Non-pigmented ciliary epithelial cell (primary cell): ENCODE results near the gene ASB1.
"Not testable (repeated sequence)": the region's sequence is repeated elsewhere in the genome, so short reads cannot be mapped to it uniquely, and the experiment has no call there.

Source experiments
- DNase-seq: peaks from one replicate; pipeline ENCODE4 v3.0.0-alpha.2; 2010; ENCODE audit warnings: low read depth

ASB1 gene

DNA sequence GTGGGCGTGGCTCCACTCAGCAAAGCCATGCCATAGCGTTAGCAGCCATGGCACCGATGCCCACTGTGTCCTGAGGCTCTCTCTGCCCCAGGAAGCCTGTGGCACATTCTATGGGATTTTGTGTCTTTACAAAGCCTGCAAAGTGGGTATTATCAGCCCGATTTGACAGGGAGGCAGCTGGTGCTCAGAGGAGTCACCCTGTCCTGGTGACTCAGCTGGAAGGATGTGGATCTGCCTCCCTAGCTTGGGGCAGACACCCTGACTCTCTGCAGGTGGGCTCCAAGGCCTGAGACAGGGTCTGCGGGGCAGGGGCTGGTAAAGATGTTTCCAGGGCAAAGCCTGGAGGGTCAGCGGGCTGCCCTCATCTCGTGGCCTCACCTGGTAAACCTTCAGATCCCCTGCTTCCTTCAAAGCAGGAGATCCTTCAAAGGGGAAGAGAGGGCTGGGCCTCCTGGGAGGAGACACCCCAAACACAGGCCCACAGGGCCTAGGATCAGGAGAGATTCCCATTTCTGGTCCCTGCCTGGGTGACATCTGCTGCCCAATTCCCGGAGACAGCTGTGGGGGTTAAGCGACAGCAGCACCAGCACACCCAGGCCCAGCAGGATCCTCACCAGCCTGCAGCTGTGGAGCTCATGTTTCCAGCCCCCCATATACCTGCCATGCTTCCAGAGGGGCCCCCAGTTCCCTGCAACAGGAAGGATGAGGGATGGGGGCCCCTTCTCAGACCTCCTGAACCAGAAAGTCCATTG is 3.0 kb upstream of the ASB1 start:
- DNase-seq = no peak

DNA sequence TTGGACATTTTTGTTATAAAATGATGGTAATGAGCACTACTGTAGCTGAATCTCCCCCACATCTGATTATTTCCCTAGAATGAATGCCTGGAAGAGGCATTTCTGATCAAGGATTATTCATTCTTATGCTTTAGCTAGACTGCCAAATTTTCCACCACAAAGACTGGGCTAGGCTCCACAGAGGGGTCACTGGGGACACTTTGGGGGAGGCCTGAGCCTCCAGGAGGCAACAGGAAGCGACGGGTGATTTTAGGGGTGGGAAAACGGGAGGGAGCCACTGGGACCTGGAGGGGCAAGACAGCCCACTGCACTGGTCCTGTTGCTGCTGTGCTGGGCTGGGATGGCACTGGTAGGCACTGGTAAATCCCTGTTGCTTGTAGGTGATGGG is 2.4 kb upstream of the ASB1 start:
- DNase-seq = no peak

DNA sequence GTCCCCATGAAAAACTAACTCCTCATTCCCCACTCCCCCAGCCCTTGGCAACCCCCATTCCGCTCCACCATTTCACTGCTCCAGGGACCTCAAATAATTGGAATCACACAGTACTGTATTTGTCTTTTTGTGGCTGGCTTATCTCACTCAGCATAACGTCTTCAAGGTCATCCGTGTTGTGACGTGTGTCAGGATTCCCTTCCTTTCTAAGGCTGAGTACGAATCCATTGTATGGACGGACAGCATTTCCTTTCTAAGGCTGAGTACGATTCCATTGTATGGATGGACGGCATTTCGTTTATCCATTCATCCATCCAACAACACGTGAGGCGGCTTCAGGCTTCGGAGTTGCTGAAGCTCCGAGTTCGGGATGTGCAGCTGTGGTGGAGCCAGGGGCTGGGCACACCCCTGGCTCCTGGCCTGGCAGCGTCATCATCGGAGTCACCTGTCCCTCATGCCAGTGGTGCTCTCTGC is 1.2 kb upstream of the ASB1 start:
- DNase-seq = no peak

DNA sequence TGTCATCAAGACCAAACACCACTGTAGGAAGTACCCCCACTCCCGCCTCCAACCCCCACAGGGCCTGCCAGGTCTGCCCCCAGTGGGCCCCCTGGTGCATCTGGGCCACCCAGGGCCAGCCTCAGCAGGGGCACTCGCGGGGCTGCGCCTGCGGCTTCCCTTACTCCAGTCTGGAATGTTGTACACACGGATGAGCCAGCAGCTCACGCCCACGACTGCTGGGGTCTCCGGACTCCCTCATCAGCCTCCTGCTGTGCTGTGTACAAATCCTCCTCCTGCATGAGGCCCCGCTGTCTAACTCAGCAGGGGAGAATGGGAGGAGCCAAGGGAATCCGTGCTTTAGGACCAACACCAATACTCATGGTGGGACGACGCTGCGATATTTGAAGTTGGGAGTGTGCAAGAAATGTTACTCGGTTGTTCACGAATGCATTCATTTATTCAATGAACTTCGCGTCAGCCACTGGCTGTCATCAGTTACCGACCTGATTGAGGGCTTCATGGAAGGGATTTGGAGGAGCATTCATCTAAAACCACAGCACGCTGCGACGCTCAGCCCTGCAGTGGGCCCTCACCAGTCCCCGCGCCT is 654 bp upstream of the ASB1 start:
- DNase-seq = peak; percentile 83

DNA sequence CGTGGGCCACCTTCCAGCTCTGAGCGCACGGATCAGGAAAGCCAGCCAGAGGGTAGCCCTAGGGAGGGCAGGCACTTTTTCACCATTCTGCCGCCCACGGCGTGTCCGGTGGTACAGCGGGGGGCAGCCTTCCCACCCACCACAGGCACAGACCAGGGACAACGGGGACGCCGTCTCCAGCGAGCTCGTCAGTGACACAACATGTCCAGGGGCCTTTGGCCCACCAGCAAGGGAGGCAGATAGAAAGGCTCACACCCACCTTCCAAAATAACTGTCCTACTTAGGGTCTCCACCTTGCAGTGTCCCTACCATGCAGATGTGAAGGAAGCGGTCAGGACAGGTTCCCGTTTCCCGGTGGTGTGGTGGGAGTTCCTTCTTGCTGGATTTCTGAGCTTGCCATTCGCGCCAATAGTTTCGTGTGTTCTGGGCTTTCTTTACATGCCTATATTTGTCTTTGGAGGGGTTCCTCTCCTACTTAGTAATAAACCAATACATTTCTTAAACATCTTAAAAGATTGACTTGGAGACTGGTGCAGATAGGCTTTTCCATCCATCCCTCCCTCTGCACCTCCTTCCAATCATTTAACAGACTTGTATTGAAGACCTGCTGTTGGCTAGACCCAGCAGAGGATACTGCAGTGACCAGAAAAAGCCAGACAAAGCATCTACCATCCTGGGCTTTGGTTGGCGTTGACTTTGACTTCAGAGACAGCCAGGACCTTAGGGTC is 872 bp downstream of the ASB1 start:
- DNase-seq = no peak

DNA sequence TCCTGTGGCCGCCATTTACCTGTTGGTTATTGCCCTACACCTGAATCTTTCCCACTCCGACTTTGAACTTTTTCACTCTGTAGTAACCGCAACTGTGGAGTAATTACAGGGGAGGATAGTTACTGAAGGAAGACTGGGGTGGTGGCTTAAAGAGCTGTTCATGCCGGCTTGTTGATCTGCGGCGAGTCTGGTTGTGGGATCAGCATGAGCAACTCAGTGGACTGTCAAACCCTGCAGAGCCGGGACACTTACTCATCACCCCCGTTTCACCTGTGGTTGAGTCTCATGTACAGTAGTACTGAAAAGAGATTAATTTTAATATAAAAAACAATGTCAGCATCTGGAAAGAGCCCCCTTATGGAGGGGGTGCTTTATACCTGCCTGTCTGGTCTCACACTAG is 2.1 kb downstream of the ASB1 start:
- DNase-seq = no peak

DNA sequence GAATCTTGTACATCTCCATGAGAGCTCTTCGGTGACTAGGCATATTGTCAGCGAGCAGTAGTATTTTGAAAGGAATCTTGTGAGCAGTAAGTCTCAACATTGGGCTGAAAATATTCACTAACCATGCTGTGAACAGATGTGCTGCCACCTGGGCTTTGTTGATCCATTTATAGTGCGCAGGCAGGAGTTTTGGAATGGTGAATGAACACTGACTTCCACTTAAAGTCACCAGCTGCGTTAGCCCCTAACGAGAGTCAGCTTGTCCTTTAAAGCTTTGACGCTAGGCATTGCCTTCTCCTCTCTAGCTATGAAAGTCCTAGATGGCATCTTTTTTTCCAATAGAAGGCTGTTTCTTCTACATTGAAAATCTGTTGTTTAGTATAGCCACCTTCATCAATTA is 4.1 kb downstream of the ASB1 start:
- no peak for DNase-seq

DNA sequence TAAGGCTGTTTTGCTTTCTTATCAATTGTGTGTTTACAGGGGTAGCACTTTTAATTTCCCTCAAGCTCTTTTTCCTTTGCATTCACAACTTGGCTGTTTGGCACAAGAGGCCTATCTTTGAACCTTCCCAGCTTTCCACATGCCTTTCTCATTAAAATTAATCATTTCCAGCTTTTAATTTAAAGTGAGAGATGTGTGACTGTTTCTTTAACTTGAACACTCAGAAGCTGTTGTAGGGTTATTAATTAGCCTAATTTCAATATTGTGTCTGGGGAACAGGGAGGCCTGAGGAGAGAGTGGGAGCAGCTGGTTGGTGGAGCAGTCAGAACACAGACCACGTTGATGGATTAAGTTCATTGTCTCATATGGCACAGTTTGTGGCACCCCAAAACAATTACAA is 4.7 kb downstream of the ASB1 start:
- no peak for DNase-seq

DNA sequence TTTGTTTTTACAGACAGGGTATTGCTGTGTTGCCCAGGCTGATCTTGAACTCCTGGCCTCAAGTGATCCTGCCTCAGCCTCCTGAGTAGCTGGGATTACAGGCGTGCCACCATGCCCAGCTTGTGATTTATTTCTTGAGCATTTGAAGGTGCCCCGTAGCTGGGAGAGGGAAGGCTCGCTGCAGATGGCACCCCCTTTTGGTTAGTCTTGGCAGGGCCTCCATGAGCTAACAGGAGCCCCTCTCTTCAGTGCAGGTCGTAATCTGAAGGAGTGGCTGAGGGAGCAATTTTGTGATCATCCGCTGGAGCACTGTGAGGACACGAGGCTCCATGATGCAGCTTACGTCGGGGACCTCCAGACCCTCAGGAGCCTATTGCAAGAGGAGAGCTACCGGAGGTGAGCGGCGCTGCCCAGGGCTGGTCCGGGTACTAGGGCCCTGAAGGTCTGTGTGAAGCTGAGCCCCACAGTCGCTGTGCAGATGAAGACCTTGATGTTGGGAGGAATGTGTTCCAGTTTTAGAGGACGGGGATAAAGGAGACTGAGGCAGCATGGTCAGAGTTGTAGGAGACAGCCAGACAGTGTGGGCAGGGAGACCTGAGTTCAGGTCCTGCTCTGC is 6.7 kb downstream of the ASB1 start:
- no peak for DNase-seq

DNA sequence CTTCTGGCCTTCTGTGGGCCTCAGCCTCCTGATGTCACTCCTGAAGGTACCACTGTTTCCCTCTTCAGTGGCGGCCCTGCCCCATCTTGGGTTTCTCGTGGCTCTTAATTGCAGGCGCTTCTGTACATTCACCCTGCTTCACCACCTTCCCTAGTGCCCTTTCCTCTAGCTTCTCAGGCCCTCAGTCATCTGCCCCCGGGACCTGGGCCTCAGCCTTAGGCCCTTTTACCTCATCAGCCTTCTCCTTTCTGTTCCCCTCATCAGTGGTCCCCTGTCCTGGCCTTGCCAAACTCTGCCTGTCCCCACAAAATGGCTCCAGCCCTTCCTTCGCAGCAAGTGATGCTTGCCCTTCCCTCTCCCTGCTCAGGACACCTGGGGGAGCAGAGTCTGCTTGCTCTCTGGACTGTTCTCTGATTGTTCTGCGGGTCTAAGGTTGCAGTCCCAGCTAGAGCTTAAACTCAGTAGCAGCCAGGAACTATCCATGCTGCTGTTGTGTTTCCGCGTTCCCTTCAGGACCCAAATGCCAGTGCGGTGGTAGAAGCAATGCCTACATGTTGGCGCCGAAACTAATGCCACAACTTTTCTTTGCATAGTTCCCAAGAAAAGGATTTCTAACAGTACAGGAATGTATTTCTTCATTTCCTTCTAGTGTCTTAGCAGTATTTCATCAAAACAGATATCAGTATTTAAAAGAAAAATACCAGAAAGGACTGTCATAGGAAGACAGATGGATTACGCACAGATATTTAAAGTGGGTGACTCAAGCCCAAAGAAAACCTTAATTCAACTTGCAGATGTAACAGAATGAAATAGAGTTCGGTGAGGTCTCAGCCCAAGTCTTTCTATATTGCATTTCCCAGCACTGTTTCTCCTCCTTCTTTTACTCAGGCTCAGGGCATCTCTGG is 7.5 kb downstream of the ASB1 start:
- peak; percentile 85 for DNase-seq

DNA sequence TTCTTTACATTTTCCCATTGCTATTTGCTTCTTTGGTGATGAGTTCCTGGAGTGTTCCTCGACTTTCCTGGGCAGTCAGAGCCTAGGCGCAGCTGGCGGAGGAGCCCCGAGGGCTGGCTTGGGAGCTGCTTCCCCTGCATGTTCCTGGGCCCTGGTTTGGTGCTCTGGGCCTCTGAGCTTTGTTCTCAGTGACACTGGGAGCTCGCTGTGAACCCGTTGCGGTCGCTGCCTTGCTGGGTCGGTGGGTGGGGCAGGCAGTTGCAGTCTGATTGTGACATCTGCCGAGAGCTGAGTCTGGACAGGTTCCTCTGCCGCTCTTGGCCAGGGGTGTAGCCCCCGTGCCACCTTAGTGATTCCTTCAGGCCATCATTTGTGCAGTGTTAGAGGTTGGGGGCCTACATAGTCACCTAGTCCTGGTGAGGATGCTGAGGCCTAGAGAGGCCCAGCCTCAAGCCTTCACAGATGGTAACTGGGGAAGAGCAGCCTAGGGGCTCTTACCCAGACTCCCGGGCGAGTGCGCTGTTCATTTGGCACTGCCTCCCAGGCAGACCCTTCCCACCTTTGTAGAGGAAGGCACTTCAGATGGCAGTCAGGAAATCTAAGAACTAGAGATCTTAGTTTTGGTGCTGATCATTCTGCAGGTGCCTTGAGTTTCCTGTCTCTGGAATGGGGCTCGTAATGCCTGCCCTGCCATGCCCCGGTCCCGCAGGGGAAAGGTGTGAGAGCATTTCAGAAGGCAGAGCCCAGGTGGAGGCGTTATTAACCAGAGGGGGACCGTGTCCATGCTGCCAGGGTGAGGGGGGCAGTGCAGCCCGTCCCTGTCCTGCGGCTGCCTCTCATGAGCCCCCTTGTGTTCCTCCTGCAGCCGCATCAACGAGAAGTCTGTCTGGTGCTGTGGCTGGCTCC is 8.4 kb downstream of the ASB1 start:
- no peak for DNase-seq

DNA sequence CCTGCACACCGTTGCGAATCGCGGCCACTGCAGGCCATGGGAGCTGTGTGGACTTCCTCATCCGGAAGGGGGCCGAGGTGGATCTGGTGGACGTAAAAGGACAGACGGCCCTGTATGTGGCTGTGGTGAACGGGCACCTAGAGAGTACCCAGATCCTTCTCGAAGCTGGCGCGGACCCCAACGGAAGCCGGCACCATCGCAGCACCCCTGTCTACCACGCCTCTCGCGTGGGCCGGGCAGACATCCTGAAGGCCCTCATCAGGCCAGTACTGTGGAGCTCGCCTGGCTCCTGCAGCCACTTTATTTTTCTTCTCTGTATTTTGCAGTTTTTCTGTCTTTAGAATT is 9.0 kb downstream of the ASB1 start:
- DNase-seq = no peak

DNA sequence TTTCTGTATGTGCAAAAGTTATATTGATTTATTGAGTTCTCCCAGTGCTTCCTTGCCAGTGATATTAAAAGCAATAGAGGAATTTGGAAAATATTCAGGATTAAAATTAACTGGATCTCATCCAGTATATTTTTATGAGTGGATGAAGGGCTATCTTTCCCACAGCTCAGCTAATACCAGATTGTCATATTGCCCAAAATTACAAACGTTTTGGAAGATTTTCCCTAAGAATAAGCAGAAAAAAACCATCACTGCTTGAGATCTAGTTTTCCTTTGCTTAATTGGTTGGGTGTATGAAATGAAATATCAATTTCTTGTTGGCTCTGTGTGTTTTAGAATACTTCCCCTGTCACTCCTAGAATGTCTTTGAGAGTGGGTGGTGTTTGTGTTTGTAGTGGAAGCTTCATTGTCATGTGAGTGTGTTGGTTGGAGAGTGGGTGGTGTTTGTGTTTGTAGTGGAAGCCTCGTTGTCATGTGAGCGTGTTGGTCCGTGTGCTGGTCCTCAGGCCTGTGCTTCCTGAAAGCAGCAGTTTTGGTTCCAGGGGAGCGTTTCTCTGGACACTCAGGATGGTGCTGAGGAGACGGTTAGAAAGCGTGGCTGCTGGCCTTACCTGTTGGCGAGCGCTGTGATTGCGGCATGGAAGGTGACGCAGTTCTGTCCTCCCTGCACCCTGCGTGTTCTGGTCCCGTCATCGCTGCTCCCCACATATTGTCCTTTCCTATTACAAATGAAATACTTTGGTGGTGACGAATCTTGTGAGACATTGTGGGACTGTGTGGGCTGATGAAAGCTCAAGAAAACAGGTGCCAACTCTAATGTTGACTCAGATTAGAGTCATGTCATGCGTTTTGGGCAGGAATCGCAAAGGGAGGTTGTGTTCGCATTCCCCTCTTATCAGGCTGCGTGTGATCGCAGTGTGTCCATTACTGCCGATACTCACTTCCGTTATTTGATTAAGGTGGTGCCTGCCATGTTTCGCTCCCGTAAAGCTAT is 12.4 kb downstream of the ASB1 start:
- peak; percentile 97 for DNase-seq

DNA sequence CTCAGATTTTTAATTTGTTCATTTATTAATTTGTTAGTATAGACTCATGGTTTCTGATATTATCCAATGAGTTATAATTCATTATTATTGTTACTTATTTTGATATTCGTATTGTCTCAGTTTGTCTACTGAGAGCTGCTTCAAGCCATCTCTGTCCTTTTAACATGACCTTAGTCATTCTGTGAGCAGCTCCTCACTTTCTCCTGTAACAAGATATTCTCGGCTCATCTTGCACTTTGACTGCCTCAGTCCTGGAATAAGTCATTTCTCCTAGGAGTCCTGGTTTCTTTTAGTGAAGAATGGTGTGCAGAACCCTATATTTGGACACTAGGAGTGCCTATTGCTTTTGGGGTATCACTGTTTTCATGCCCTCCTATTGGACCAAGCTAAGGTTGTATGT is 13.2 kb downstream of the ASB1 start:
- no peak for DNase-seq

DNA sequence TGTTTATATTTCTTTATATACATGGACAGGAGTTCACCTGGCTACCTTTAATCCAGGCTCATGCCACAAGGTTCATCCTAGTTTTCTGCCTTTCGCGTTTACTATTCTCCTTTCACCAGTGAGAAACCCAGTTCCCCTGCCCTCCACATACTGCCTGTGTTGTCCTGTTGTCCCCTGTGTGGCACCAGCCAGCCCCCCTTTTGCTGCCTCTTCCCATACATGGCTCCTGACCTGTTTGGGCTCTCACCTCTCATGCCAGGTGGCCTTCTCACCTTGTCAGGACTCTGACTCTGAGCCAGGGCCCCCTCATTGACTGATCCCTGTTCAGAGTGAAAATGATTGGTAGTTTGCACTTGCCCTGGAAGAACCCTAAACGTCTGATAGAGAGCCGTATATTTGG is 13.6 kb downstream of the ASB1 start:
- DNase-seq = no peak

DNA sequence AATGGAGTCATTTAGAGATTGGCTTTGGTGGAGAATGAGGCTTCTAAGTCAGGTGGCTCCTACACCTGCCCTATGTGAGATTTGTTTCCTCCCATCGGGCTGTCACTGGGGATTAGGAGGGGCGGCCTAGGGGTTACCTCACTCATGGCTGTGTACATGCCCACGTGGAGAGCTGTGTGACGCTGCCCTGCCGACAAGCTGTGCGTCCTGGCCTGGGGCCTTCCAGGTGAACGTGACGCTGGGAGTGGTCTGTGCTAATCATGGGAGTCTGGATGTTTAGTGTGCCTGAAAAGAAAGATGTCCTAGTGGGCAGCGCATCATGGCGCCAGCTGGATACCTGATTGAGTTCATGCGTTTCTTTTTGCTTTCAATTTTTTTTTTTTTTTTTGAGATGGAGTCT is 14.0 kb downstream of the ASB1 start:
- DNase-seq = no peak

DNA sequence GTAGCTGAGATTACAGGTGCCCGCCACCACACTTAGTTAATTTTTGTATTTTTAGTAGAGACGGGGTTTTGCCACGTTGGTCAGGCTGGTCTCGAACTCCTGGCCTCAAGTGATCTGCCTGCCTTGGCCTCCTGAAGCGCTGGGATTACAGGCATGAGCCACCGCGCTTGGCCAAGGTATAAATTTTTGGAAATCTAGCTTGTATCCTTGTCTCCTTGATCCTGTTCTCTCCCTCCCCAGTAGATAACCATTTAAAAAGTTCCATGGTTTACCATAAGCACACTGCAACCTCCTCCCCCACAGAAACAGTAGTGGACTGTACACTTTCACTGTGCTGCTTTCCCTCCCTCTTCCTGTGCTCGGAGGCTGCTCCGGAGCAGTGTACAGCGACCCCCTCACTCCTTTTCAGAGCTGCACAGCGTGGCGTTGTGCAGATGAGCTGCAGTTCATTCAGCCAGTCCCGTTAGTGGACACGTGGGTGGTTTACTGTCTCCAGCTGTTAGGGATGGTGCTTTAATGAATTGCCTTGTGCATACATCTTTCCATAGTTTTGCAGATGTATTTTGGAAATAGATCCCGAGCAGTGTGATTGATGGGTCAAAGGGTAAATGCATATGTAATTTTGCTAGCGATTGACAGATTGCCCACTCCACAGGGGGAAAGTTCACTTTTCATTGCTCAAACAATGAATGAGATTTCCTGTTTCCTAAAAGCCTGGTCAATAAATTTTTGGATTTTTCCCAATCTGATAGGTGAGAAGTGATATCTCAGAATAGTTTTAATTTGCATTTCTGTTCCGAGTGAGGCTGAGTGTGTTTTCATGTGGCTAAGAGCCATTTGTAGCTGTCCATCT is 14.8 kb downstream of the ASB1 start:
- DNase-seq = no peak

DNA sequence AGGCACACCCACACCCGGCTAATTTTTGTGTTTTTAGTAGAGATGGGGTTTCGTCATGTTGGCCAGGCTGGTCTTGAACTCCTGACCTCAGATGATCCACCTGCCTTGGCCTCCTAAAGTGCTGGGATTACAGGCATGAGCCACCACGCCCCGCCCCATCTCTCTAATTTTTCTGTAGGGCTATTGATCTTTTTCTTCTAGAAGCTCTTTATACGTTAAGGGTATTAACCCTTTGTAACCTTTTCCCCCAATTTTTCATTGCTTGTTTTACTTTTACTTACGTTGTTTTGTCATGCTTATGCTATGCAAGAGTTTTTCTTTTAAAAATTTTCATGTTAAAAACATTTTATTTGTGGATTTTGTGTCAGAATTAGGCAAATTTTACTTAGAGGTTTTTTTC is 15.5 kb downstream of the ASB1 start:
- not testable (repeated sequence) for DNase-seq

DNA sequence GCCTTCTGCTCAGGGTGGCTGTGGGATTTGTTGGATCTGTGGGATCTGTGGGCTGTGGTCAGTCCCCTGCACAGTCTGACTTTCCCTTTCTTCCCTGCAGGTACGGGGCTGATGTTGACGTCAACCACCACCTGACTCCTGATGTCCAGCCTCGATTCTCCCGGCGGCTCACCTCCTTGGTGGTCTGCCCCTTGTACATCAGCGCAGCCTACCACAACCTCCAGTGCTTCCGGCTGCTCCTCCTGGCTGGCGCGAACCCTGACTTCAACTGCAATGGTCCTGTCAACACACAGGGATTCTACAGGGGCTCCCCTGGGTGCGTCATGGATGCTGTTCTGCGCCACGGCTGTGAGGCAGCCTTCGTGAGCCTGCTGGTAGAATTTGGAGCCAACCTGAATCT is 17.5 kb downstream of the ASB1 start:
- DNase-seq = no peak
